SW 1271 (cell line): ENCODE data around the gene WASF3.

ENCODE experiments used
- DNase-seq, 2 experiments: peaks; one replicate each; lab custom pipeline; 2025; lab: John Stamatoyannopoulos, UW

The WASF3 gene

DNA sequence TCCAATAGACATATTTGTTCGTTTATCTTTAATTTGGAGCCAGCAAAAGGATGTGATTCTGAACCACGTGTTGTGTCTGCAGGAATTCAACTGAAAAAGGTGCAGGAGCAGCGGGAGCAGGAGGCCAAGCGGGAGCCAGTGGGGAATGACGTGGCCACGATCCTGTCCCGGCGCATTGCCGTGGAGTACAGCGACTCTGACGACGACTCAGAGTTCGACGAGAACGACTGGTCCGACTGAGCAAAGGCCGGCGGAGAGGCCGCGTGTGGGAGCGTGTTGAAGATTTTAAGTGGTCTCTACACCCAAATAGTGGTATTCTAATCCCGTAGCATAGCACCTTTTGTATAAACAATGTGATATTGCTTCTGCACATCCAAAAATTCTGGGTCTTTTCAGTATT is 128.1 kb downstream of the WASF3 start:
- no peak for DNase-seq

DNA sequence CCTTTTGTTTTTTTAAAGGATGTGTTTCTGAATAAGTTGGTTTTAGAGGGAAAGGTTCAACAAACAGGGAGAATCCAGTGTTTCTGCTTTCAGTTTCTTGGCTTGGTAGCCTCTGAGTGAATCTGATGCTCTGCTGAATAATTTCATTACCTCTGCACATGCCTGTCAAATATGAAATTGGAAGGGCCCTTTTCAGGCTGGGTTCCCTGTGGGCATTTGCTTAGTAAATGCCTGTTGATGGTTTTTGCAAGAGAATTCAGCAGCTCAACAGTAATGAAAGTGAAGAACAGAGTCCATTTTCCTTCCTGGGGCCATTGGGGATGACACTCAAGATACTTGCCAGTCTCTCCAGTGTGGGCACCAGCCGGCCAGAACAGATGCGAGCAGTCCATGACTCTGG is 128.8 kb downstream of the WASF3 start:
- DNase-seq, result no peak

GRCh38 chr13:26688286-26688685 is 130.8 kb downstream of the WASF3 start:
- no peak for DNase-seq

- no peak for DNase-seq
Observed at GRCh38 chr13:26688980-26689379, 131.5 kb downstream of the WASF3 start.

DNA sequence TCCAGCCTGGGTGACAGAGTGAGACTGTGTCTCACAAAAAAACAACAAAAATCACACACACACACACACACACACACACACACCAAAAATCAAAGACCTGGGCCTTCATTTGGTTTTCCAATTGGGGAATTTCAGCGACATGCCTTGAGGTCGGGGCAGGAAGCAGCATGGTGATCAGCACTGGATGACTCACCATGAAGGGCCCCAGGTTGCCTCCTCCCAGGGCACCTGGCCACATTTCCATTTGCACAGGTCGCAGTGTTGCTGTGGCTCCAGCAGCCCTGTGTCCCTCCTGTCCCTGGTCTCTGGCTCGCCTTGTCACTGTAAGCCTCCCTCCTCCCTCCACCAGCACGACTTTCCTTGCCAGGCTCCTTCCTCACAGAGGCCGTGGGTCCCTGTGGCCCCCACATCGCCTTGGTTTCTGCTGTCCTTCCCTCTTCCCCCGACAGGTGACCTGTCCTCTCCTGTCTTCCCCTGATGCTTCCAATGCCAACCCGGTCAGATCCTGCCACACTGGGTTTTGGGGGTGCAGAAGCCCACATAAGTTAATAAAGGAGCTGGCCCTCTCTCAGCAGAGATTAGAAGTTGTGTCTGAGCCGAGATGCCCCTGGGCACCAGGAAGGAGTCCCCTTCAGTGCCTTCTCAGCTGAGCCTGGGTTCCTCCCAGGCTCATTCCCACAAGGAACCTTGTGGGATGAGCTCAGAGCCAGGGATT is 136.4 kb downstream of the WASF3 start:
- no peak for DNase-seq

DNA sequence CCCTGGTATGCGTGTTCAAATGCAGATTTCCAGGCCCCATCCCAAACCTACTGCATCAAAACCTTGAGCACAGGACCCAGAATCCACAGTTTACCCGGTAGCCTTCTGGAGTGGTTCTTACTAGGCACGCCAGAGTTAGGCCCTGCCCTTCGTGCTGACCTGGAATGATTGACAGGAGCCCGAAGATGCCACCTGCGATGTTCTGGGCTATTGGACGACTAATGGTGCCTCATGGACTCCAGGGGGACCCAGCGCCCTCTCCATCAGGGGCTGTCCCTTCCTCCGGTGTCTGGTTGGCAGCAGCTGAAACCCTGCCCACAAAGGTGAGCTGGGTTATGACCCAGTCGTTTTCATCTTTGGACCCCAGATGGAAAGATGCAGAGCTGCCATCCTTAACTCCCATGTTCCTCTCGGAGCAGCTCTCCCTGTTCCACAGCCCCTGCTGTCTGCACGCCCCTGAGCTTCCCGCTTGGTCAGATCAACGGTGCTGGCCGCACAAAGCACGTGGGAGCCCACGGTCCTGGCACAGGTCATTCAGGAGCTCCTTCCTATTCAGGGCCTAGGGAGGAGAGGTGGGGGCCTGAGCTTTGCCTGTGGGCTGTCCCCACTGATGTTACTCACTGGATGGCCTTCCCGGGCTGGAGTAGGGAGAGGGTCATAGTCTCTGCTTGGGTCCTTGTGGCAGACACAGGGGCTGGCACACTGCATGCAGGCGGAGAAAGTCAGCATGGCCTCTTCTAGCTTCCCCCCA is 137.3 kb downstream of the WASF3 start:
- no peak for DNase-seq

GRCh38 chr13:26695360-26695705 is 137.8 kb downstream of the WASF3 start:
- no peak for DNase-seq

GRCh38 chr13:26695891-26696311 is 138.4 kb downstream of the WASF3 start:
- DNase-seq, result no peak

GRCh38 chr13:26697069-26697955 is 139.8 kb downstream of the WASF3 start:
- DNase-seq, result no peak

GRCh38 chr13:26698392-26699196 is 141.1 kb downstream of the WASF3 start:
- DNase-seq, result peak; percentile 33 to 69

- DNase-seq, result no peak
Observed at GRCh38 chr13:26699197-26699490, 141.7 kb downstream of the WASF3 start.

- DNase-seq, result no peak
Observed at GRCh38 chr13:26705536-26705935, 148.1 kb downstream of the WASF3 start.

DNA sequence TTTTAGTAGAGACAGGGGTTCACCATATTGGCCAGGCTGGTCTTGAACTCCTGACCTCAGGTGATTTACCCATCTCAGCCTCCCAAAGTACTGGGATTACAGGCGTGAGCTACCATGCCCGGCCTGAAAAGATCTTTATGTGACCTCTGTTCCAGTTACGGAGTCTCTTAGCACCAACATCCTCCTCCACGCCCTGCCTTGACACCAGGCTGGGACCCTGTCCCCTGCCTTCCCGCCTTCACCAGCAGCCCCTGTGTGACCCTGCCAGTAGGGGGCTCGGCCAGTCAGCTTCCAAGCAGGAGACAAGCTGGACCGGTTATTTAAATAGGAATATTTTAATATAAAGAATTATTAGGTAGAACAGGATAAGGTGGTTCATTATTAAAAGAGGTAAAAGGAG is 148.9 kb downstream of the WASF3 start:
- no peak for DNase-seq

DNA sequence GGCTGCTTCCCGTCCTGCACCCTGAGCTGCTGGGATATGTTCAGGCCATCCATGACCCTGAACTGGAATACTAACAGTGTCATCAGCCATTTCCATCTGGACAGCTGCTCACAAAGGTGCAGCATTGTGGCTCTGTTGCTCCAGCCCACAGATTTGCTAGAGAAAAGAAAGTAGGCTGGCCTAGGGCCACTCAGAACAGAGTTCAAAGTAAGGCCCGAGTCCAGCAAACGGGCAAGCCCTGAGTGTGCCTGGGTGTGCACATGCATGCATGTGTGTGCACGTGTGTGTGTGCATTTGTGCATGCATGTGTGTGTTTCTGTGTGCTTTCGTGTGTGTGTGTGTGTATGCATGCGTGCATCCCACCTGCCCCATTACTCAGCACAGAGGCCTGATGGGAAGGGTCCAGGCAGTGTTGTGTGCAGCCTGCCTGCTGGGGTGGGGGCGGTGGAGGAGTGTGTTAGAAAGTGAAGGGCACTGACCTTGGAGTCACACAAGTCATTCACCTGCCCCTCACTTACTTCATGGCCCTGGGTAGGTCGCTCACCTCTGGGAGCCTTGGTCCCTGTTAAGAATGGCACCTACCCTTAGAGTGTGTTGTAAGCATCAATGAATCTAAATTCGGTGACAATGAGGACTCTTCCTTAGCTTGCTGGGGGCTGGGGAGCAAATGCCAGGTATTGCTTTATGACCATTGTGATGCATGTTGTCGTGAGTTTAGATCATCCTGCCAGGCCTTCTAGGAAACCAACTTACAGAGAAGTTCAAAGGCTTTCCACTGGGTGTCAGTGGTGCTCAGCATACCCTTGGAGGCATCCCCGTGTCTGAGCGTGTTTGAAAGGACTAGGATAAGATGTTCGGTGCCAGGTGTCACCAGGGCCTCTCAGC is 149.9 kb downstream of the WASF3 start:
- DNase-seq, result peak in 1 of 2 experiments; percentile 31

- DNase-seq, result no peak
Observed at GRCh38 chr13:26708007-26708297, 150.5 kb downstream of the WASF3 start.

DNA sequence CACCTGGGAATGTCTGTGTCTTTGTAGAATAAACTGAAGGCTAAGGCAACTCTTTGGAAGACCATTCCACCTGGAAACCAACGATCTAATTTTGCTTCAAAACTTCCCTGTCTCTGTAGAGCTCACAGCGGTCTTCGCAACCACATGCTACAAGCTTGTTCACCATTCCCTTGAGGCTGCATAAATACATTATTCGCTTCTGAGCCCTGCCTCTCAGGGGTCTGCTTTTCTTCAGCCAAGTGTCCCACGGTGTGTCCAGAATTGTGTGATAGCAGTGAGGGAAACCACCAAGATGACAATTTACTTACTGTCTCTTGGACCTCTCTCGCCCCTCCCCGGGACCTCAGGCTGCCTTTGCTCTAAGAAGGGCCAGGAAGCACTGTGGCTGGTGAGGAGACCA is 152.0 kb downstream of the WASF3 start:
- no peak for DNase-seq

- no peak for DNase-seq
Observed at GRCh38 chr13:26710166-26710565, 152.7 kb downstream of the WASF3 start.

DNA sequence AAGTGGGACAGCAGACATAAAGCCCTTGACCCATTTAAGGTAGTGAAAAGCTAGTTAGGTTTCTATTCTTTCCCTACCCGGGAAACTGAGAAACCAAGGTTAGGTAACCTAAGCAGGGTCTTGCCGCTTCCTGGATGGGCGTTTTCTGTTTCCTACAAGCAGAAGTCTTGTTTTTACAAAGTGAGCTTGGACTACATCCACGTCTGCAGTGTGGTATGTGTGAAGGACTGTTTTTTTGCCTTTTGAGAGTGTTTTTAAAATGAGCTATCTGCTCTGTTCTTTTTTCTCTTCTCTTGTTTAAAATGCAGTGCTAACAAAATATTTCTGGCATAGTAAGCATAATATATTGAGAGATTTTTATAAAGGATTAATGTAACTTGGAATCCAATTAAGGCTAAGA is 153.7 kb downstream of the WASF3 start:
- DNase-seq, result no peak

- no peak for DNase-seq
Observed at GRCh38 chr13:26713341-26713740, 155.9 kb downstream of the WASF3 start.

DNA sequence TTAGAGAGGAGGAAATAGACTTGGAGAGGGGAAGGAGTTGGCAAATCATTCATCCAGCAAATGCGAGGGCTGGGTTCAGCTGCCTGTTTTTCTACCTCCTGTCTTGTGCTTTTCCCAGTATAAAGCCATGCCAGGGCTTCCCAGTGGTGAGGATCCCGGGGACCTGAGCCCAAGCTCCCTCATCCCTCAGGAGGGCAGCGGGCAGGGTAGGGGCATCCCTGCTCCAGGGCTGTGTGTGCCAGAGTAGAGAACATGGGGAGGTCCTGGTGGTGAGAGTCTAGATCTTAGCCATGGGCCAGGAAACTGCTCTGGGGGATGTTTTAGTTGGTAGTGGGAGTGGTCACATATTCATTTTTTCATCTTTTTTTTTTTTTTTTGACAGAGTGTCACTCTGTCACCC is 159.5 kb downstream of the WASF3 start:
- DNase-seq, result no peak

DNA sequence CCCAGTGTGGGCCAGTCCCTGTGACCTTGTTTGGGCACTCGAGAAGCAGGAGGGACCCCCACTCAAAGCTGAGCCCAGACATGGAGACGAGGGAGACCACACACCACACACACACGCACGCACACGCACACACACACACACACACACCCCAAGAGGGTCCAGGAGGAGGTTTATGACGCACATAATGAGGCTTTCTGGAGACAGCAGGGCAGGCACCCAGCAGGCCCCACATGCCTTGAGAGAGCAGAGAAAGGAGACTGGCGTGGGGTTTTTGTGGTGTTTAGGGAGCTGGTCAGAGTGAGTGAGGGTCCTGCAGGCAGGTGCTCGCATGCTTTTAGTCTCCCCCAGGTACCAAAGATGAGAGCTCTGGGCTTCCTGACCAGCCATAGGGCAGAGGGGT is 160.7 kb downstream of the WASF3 start:
- DNase-seq, result no peak
